ENCODE data around the gene FAM187B. TPM values are rescaled to one million over a fixed set of nuclear protein-coding genes. Genes with fewer than 3 reads are reported as not detected.

The FAM187B gene
- total RNA-seq, 2 donors from 2014 or later = 1.1 TPM; not detected in 1

- Histone ChIP-seq H3K27me3 (replicated peaks; ENCODE audit: insufficient read depth) (no peaks in the 10 kb centered on the region), H3K4me1 (replicated peaks) (no peaks in the 10 kb centered on the region), H3K27ac (no peak overlapping the region), H3K9me3 (no peaks in the 10 kb centered on the region), H3K36me3 (peaks cover 11 to 35% of the 10 kb centered on the region in 2 donors), H3K4me3 (no peak overlapping the region)
- intact Hi-C loops (cut with DNase I) = loop anchor here (10.0 kb wide), 1 partner anchor 222 kb away; the partner anchor contains the start of gene KRTDAP
- WGBS = 76% methylated on average over 10 of the region's 10 CpGs
- TF ChIP-seq POLR2A (IDR thresholded peaks at IDR 0.05) = no peak
- TF ChIP-seq, protein P1, sequence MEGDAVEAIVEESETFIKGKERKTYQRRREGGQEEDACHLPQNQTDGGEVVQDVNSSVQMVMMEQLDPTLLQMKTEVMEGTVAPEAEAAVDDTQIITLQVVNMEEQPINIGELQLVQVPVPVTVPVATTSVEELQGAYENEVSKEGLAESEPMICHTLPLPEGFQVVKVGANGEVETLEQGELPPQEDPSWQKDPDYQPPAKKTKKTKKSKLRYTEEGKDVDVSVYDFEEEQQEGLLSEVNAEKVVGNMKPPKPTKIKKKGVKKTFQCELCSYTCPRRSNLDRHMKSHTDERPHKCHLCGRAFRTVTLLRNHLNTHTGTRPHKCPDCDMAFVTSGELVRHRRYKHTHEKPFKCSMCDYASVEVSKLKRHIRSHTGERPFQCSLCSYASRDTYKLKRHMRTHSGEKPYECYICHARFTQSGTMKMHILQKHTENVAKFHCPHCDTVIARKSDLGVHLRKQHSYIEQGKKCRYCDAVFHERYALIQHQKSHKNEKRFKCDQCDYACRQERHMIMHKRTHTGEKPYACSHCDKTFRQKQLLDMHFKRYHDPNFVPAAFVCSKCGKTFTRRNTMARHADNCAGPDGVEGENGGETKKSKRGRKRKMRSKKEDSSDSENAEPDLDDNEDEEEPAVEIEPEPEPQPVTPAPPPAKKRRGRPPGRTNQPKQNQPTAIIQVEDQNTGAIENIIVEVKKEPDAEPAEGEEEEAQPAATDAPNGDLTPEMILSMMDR (IDR thresholded peaks at IDR 0.05) = no peak
- TF ChIP-seq POLR2AphosphoS5 (IDR thresholded peaks at IDR 0.05) = no peak
- no peak for DNase-seq (ENCODE audit: low spot score)
Observed at GRCh38 chr19:35272954-35273649, 44.6 kb upstream of the FAM187B start.

DNA sequence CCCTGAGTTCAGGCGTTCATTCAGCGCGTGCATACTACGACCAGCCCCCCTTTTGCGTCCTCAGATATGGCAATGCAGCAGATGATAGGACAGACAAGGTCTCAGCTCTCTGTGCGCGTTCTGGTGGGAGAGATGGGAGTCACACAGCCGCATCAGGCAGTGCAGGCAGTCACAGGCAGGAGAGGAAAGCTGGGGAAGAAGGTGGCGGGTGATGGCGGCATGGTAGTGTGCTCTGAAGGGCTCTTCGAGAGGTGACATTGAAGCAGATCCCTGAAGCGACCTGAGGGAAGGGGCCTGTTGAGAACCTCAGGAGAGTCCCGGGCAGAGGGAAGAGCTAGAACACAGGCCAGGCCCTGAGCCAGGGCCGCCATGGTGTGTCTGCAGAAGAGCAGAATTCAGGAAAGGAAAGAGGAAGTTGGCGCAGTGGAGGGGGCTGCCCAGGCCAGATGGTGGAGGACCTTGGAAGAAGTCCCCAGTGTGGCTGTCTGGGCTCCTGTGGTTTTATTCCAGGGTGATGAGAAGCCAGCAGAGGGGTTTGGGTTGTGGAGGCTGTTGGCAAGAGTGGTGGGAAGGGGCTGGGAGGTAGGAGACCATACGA, 43.7 kb upstream of the FAM187B start:
- DNase-seq (ENCODE audit: low spot score) = no peak
- TF ChIP-seq POLR2A (IDR thresholded peaks at IDR 0.05) = no peak
- no peak for TF ChIP-seq POLR2AphosphoS5 (IDR thresholded peaks at IDR 0.05)
- TF ChIP-seq, protein P1 (IDR thresholded peaks at IDR 0.05) = no peak
- no peak overlapping the region for H3K27ac ChIP-seq
- no peak overlapping the region for H3K4me3 ChIP-seq
- H3K4me1 ChIP-seq (replicated peaks) = no peaks in the 10 kb centered on the region
- H3K27me3 ChIP-seq (replicated peaks; ENCODE audit: insufficient read depth) = no peaks in the 10 kb centered on the region
- WGBS = 86% methylated on average over 16 of the region's 16 CpGs
- intact Hi-C loops (cut with DNase I) = loop anchor here (10.0 kb wide), 1 partner anchor 223 kb away; the partner anchor contains the start of gene KRTDAP
- peaks cover 7 to 35% of the 10 kb centered on the region in 2 donors for H3K36me3 ChIP-seq
- no peaks in the 10 kb centered on the region for H3K9me3 ChIP-seq

GRCh38 chr19:35271546-35271945, 43.0 kb upstream of the FAM187B start:
- no peaks in the 10 kb centered on the region for H3K9me3 ChIP-seq
- H3K4me1 ChIP-seq (replicated peaks) = no peaks in the 10 kb centered on the region
- no peak for DNase-seq (ENCODE audit: low spot score)
- H3K27me3 ChIP-seq (replicated peaks; ENCODE audit: insufficient read depth) = no peaks in the 10 kb centered on the region
- TF ChIP-seq, protein P1 (IDR thresholded peaks at IDR 0.05) = no peak
- TF ChIP-seq POLR2A (IDR thresholded peaks at IDR 0.05) = no peak
- H3K4me3 ChIP-seq = no peak overlapping the region
- intact Hi-C loops (cut with DNase I) = loop anchor here (10.0 kb wide), 1 partner anchor 223 kb away; the partner anchor contains the start of gene KRTDAP
- H3K27ac ChIP-seq = no peak overlapping the region
- WGBS = 78% methylated on average over 7 of the region's 7 CpGs
- H3K36me3 ChIP-seq = peaks cover 3 to 30% of the 10 kb centered on the region in 2 donors

GRCh38 chr19:35270381-35270811, 41.9 kb upstream of the FAM187B start:
- no peak for DNase-seq (ENCODE audit: low spot score)
- Histone ChIP-seq H3K4me3 (no peak overlapping the region), H3K27me3 (replicated peaks; ENCODE audit: insufficient read depth) (no peaks in the 10 kb centered on the region), H3K36me3 (peaks cover 0 to 30% of the 10 kb centered on the region in 2 donors), H3K4me1 (replicated peaks) (peaks cover 8% of the 10 kb centered on the region), H3K9me3 (no peaks in the 10 kb centered on the region), H3K27ac (no peak overlapping the region)
- TF ChIP-seq, protein P1 (IDR thresholded peaks at IDR 0.05) = no peak
- no peak for TF ChIP-seq POLR2A (IDR thresholded peaks at IDR 0.05)
- intact Hi-C loops (cut with DNase I) = loop anchor here (10.0 kb wide), 1 partner anchor 224 kb away; the partner anchor contains the start of gene KRTDAP
- WGBS = 86% methylated on average over 16 of the region's 16 CpGs

Data from prostate gland (tissue), 2 donors.